CMK (cell line): ENCODE results near the gene C2orf81.
"Not testable (repeated sequence)": the region's sequence is repeated elsewhere in the genome, so short reads cannot be mapped to it uniquely, and the experiment has no call there.

Source experiments
- DNase-seq: peaks from one replicate; pipeline ENCODE4 v3.0.0-alpha.2; 2010; ENCODE audit warnings: low read depth

C2orf81 gene

GRCh38 chr2:74442483-74443297 lies 21.3 kb upstream of the C2orf81 start:
- not testable (repeated sequence) for DNase-seq

GRCh38 chr2:74441690-74442482 lies 20.5 kb upstream of the C2orf81 start, which contains the start of gene RTKN:
Gene RTKN, minus strand, starts transcription at chr2:74441937. Its CDS starts 121 bp downstream, at chr2:74441816.
- DNase-seq: no peak

- DNase-seq: no peak
These were observed 19.8 kb upstream of the C2orf81 start for GRCh38 chr2:74441170-74441689.

GRCh38 chr2:74440378-74441169 lies 19.2 kb upstream of the C2orf81 start:
- peak; percentile 86 for DNase-seq

GRCh38 chr2:74439803-74440377 lies 18.5 kb upstream of the C2orf81 start:
- no peak for DNase-seq

GRCh38 chr2:74439373-74439772 lies 18.0 kb upstream of the C2orf81 start:
- no peak for DNase-seq

- no peak for DNase-seq
These were observed 16.8 kb upstream of the C2orf81 start for GRCh38 chr2:74438248-74438647.

- no peak for DNase-seq
These were observed 15.7 kb upstream of the C2orf81 start for GRCh38 chr2:74436848-74437695.

GRCh38 chr2:74436111-74436805 lies 14.8 kb upstream of the C2orf81 start:
- DNase-seq: no peak

- no peak for DNase-seq
These were observed 9.1 kb upstream of the C2orf81 start for GRCh38 chr2:74430502-74430901.

GRCh38 chr2:74429487-74430451 lies 8.3 kb upstream of the C2orf81 start:
- DNase-seq: no peak

- DNase-seq: no peak
These were observed 7.3 kb upstream of the C2orf81 start for GRCh38 chr2:74428675-74429074.

- no peak for DNase-seq
These were observed 6.1 kb upstream of the C2orf81 start for GRCh38 chr2:74427551-74427950.

- no peak for DNase-seq
These were observed 4.9 kb upstream of the C2orf81 start for GRCh38 chr2:74426181-74426758.

- DNase-seq: no peak
These were observed 4.1 kb upstream of the C2orf81 start for GRCh38 chr2:74425523-74425922.

- DNase-seq: no peak
These were observed 3.6 kb upstream of the C2orf81 start for GRCh38 chr2:74424995-74425406.

GRCh38 chr2:74424139-74424992 lies 2.9 kb upstream of the C2orf81 start:
- no peak for DNase-seq
